ENCODE data around the gene LY6G6F. TPM values are rescaled to one million over a fixed set of nuclear protein-coding genes. Genes with fewer than 3 reads are reported as not detected.

Gene LY6G6F
- total RNA-seq, 1 donor from 2014 or later, result not detected

DNA sequence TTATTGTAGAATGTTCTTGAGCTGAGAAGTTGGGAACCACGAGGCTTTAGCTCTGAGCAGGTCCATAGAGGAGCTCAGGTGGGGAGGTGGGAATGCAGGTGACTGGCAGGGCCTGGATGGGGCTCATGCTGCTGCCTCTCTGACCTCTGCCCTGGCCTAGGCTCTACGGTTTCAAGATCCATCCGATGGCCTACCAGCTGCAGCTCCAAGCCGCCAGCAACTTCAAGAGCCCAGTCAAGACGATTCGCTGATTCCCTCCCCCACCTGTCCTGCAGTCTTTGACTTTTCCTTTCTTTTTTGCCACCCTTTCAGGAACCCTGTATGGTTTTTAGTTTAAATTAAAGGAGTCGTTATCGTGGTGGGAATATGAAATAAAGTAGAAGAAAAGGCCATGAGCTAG, 37.0 kb upstream of the LY6G6F start, which contains the start of gene LY6G5B:
TSS of gene LY6G5B (plus strand) at position 301 of the 400 bp plus-strand sequence. CDS start 975 bp downstream, outside the sequence.
- intact Hi-C loops (cut with DNase I), result no loop called here
- DNase-seq (ENCODE audit: low spot score) (no peak), ATAC-seq (no peak)

DNA sequence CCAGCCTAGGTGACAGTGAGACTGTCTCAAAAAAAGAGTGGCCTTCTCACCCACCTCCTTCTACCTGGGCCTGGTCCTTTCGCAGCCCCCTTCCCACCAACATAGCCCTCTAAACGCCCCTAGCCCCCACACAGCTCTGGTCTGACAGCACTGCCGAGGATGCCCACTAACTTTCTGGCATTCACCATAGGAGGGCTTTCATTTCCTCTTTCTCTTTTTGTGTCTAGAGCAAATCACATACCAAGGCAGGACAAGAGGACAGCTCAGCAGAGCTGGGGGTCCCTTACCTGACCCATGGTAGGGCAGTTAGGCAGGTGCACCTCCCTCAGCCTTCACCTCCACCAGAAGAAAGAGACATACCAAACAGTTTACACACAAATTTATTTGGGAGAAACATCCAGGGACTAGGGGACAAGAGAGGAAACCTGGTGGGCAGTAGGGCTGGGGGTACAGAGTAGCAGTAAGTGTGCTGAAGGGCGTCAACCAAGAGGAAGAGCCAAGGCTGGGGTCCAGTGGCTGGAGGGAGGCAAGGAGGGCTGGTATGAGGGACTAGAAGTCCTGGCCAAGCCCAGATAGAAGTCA, 30.3 kb upstream of the LY6G6F start:
- DNase-seq (ENCODE audit: low spot score) (no peak), ATAC-seq (no peak)
- intact Hi-C loops (cut with DNase I), result no loop called here

GRCh38 chr6:31676904-31677303, 29.8 kb upstream of the LY6G6F start:
- no peak for ATAC-seq
- intact Hi-C loops (cut with DNase I), result no loop called here

DNA sequence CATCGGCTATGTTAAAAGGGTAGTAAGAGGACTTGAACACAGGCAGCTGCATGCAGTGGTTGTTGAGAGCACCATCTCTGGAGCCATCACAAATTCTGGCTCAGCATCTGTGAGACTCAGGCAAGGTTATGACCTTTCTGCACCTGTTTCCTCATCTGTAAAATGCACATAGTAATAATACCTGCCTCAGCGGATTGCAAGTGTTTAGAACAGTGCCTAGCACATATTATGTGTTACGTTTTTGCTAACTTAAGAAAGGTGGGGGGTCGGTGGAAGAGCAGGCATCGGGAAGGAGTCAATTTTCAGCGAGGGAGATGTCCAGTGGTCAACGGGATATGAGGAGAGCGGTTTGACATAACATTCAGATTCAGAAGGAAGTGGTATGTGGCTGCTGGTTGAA, 28.7 kb upstream of the LY6G6F start:
- intact Hi-C loops (cut with DNase I), result no loop called here
- ATAC-seq, result no peak
- DNase-seq (ENCODE audit: low spot score), result no peak

More at GRCh38 chr6:31676904-31677303, 29.8 kb upstream of the LY6G6F start:
- no peak for DNase-seq (ENCODE audit: low spot score)

- DNase-seq (ENCODE audit: low spot score), result peak; percentile 90
- intact Hi-C loops (cut with DNase I), result loop anchor here (10.0 kb wide), 1 partner anchor 154 kb away; no protein-coding TSS in a partner anchor
- ATAC-seq, result peak; percentile 84
These were observed 26.2 kb upstream of the LY6G6F start, which contains the start of gene LY6G5C for GRCh38 chr6:31680226-31681134. TSS of gene LY6G5C (minus strand) at chr6:31681067. CDS start at chr6:31680373, 694 bp downstream.

GRCh38 chr6:31681135-31681671, 25.5 kb upstream of the LY6G6F start:
- intact Hi-C loops (cut with DNase I), result loop anchor here (10.0 kb wide), 1 partner anchor 154 kb away; no protein-coding TSS in a partner anchor
- ATAC-seq (peak; percentile 48), DNase-seq (ENCODE audit: low spot score) (no peak)

- intact Hi-C loops (cut with DNase I), result loop anchor here (10.0 kb wide), 1 partner anchor 151 kb away; no protein-coding TSS in a partner anchor
- DNase-seq (ENCODE audit: low spot score) (no peak), ATAC-seq (peak; percentile 18)
These were observed 23.1 kb upstream of the LY6G6F start for GRCh38 chr6:31683591-31683990.

DNA sequence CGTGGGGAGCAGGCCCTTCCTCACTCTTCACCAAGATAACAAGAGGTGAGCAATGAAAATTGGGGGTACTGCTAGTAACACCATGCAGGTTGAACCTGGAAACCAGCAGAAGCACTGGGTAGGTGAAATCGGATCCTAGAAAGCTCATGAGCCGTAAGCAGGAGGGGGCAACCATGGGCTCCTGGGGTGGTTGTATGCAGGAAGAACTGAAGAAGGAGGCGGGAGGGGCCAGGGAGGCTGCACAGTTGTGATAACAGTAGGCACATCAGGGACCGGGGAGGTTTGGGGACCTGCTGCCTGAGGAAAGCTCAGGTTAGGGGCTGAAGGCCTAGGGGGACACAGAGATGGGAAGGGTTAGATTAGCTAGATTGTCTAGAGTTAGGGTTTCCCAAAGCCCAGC, 20.2 kb upstream of the LY6G6F start:
- intact Hi-C loops (cut with DNase I), result loop anchor here (10.0 kb wide), 1 partner anchor 148 kb away; no protein-coding TSS in a partner anchor
- DNase-seq (ENCODE audit: low spot score) (no peak), ATAC-seq (no peak)

GRCh38 chr6:31687321-31687720, 19.3 kb upstream of the LY6G6F start:
- no peak for ATAC-seq
- no peak for DNase-seq (ENCODE audit: low spot score)
- intact Hi-C loops (cut with DNase I), result loop anchor here (10.0 kb wide), 1 partner anchor 147 kb away; no protein-coding TSS in a partner anchor

GRCh38 chr6:31687860-31688693, 18.6 kb upstream of the LY6G6F start:
- DNase-seq (ENCODE audit: low spot score) (no peak), ATAC-seq (no peak)
- intact Hi-C loops (cut with DNase I), result loop anchor here (10.0 kb wide), 1 partner anchor 147 kb away; no protein-coding TSS in a partner anchor

DNA sequence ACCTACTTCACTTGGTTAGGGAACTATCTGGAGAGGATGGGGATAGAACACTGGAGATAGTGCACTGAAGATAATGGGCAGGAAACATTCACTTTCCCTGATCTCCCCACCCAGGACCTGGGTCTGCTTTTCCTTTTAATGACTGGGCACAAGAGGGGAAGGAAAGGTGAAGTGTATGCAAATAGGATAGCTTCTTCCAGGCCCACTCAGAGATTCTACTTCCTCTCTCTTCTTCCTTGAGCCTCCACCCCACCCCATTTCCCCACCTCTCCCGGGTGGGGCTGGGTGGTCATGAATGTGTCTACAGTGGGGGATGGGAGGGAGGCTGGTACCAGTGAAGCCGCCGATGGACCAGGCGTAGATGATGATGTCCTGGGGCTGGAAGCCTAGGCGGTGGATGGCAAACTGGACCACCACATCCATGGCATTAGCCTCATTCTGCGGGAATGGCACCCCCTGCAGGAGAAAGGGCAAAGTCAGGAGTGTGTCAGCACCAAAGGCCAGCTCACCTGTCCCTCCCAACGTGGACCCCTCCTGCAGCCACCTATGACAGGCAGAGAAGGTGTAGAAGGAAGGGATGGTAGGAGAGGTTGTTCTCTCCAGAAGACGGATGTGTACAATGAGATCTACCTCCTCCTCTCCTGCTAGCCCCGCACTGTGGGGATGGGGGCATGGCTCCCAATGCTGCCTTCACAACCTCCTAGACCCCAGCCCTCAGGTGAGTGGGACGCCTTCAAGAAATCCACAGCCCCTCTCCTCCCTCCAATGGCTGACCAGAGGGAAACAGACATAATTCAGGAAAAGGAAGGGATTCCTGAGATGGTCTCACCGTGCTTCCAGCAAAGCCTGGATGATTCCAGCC, 17.2 kb upstream of the LY6G6F start:
- DNase-seq (ENCODE audit: low spot score) (no peak), ATAC-seq (no peak)
- intact Hi-C loops (cut with DNase I), result loop anchor here (10.0 kb wide), 1 partner anchor 145 kb away; no protein-coding TSS in a partner anchor

DNA sequence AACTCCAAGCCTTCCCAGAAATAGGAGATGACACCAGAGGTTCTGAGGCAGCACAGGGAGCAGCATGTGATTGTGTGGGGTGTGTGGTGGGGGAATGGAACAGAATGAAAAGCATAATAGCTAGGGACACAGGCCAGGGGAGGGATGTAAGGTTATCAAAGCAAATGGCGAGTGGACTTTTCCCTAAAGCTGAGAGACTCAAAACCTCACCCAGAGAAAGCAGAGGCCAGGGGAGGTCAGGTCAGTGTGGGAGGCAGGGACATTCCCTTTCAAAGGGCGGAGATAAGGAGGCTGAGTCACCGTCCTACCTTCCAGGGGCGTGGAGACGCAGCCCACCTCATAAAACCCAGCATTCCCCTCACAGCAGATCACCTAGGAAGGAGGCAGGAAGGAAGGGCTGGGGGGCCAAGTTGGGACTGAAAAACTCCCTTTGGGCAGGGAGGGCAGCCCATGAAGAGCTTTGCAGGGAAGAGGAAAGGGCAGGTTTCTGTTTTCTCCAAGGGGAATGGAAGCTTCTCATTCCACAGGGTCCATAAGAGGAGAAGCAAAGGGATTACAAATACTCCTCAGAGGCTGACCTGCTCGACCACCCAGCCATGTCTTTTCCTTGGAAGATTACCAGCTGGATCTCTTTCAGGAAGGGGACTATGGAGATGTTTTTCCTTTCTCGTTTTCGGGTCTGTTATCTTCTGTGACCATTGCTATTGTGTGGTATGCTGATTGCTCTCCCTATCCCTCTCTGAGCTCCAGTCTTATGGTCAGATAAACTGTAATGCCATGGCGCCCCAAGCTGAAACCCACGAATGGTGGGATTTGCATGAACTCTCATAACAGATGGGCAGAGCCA, 16.2 kb upstream of the LY6G6F start:
- ATAC-seq (no peak), DNase-seq (ENCODE audit: low spot score) (no peak)
- intact Hi-C loops (cut with DNase I), result no loop called here

DNA sequence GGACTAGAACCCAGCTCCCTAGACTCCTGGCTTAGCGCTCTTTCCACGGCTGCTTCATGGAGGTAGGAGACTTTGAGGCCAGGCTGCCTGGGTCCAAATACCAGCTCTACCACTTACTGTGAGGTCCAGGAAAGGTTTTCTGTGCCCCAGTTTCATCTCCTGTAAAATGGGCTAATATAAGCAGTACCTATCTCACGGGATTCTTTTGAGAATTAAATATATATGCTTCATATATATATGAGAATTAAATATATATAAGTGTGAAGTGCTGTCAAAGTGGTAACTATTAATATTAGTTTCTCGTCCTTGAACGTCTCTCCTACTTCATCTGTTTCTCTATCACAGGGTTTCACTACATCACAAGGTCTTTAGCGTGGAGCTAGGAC, 15.6 kb upstream of the LY6G6F start:
- DNase-seq (ENCODE audit: low spot score) (no peak), ATAC-seq (no peak)
- intact Hi-C loops (cut with DNase I), result no loop called here

DNA sequence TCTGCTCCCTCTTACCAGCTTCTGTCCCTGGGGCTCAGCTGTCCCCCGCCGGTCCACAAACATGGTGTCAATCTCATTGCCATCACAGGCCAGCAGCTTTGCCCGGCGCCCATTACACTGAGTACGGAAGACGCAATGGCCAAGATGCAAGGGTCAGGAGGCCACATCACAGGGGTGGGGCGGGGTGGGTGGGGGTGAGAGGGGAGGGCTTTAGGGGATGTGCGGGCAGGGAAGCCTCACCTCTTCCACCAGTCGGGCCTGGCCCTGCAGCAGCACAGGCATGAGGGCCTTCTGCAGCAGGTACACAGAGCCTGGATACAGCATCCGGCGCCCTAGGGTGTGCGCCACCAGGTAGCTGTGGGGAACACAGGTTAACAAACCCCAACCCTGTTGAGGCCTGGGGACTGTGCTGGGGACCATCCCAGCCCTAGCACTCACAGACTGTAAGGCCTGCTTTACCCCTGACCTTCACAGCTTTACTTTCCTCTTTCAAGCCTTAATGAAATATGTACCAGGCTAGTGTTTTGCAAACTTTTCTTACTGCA, 15.0 kb upstream of the LY6G6F start:
- DNase-seq (ENCODE audit: low spot score), result no peak
- no peak for ATAC-seq
- intact Hi-C loops (cut with DNase I), result no loop called here

DNA sequence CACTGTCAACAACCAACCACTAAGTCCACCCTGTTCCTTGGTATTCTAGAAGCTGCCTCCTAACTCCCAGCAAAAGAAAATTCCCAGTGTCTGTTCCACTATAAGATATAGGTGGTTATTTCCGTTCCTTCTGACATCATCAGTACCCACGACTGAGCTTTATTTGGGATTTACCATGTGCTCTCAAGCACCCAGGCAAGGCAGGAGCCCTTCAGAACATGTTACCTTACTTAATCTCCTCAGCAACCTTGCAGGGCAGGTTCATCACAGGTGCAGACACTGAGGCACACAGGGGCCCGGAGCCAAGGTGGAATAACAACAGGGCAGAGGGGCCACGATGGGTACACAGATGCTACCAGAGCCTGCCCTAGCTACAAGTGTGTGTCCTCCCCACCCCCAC, 14.3 kb upstream of the LY6G6F start:
- ATAC-seq (no peak), DNase-seq (ENCODE audit: low spot score) (no peak)
- intact Hi-C loops (cut with DNase I), result no loop called here

DNA sequence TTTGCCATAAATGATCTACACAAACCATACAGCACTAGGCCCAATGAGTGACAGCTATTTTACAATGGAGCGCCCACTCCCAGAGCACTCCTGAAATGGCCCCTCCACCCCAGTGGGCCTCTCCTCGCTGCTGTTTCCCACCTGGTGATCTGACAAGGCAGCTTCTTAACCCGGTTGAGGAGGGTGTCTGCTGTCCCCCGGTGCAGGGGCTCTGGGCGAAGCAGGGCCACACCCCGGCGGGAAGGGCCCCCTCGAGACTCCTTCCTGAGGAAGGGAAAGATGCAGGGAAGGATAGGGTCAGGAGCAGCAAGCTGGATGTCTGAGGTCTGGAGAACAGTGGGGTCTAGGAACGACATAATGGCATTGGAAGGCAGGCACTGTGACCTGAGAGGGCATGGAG, 13.8 kb upstream of the LY6G6F start:
- DNase-seq (ENCODE audit: low spot score) (no peak), ATAC-seq (no peak)
- intact Hi-C loops (cut with DNase I), result no loop called here

- no peak for DNase-seq (ENCODE audit: low spot score)
- intact Hi-C loops (cut with DNase I), result no loop called here
- ATAC-seq, result no peak
These were observed 13.1 kb upstream of the LY6G6F start for GRCh38 chr6:31693535-31693934.
